Sigmoid colon (tissue), 7 donors: ENCODE data around the gene LAMB2. TPM values are rescaled to one million over a fixed set of nuclear protein-coding genes. Genes with fewer than 3 reads are reported as not detected.

Source experiments
- DNase-seq: peaks from one replicate; pipeline ENCODE4 v3.0.0-alpha.2; 2019
- H3K27ac ChIP-seq, 4 donors: fragments of 200-600 bp; sonication (generic); one replicate each; pipeline ENCODE4 v1.5.1; 2016 to 2019; ENCODE audit warnings: mild to moderate bottlenecking in 1 of 4
- H3K27me3 ChIP-seq, 3 donors: fragments of 200-600 bp; sonication (generic); one replicate each; pipeline ENCODE4 v1.5.1; 2019; ENCODE audit warnings: mild to moderate bottlenecking in 1 of 3
- H3K36me3 ChIP-seq, 4 donors: fragments of 200-600 bp; sonication (generic); one replicate each; pipeline ENCODE4 v1.5.1; 2016 to 2019
- H3K4me1 ChIP-seq, 4 donors: fragments of 200-600 bp; sonication (generic); one replicate each; pipeline ENCODE4 v1.5.1; 2017 to 2019
- H3K4me3 ChIP-seq, 4 donors: fragments of 200-600 bp; sonication (generic); one replicate each; pipeline ENCODE4 v1.5.1; 2017 to 2019; ENCODE audit warnings: mild to moderate bottlenecking in 2 of 4, moderate library complexity in 1 of 4
- H3K9me3 ChIP-seq, 4 donors: fragments of 200-600 bp in 3 of 4; sonication (generic) in 3 of 4; one replicate each; pipeline versions ENCODE4 v1.5.1 to v1.6.1; 2013 to 2019
- CTCF ChIP-seq, 4 experiments: fragments of 450-650 bp in 3 of 4; fragments of 200-600 bp in 1 of 4; IDR thresholded peaks; one replicate each; pipeline ENCODE4 v1.5.1; 2016 to 2019; ENCODE audit warnings: antibody characterized with exemption in 4 of 4, mild to moderate bottlenecking in 3 of 4, moderate library complexity in 2 of 4
- EP300 ChIP-seq, 4 donors: sonication (generic); formaldehyde crosslinking; IDR thresholded peaks; one replicate each; pipeline ENCODE4 v1.6.1; 2017; ENCODE audit warnings: antibody characterized with exemption in 4 of 4
- POLR2A ChIP-seq, 2 donors: fragments of 450-650 bp; IDR thresholded peaks; one replicate each; pipeline ENCODE4 v1.6.1; 2016; ENCODE audit warnings: antibody characterized with exemption in 2 of 2, mild to moderate bottlenecking in 2 of 2, moderate library complexity in 2 of 2
- POLR2AphosphoS5 ChIP-seq, 4 donors: sonication (generic); formaldehyde crosslinking; IDR thresholded peaks; one replicate each; pipeline ENCODE4 v1.6.1; 2017; ENCODE audit warnings: antibody characterized with exemption in 4 of 4
- WGBS, 2 donors: extraction: QIAGEN DNeasy Blood & Tissue Kit; methylation state at CpG; one replicate each; pipeline ENCODE4 v1.1.7; 2013; 5-methylcytosine and 5-hydroxymethylcytosine counted together
- intact Hi-C: fragments of 100-400 bp; cut with DNase I; formaldehyde crosslinking; loops from one replicate; pipeline ENCODE4 v1.15.1; 2023
- polyA plus RNA-seq, 3 donors: library from polyadenylated mRNA; stranded (reverse); fragments of 200-250 nt; gene quantifications; one replicate each; pipeline ENCODE4 v1.2.3, GENCODE V29; 2013
- total RNA-seq, 4 donors: library from RNA; depleted of rRNA; stranded (reverse); fragments of >200 nt; gene quantifications; one replicate each; pipeline ENCODE4 v1.1.0, GENCODE V29; 2016
- donor health status: healthy with polysubstance abuse.
- donor health status: Bipolar disorder and iron deficiency.
- donor health status: healthy.

LAMB2 gene
- total and polyA plus RNA-seq, 7 donors = 10.2 to 612 (median 252) TPM

DNA sequence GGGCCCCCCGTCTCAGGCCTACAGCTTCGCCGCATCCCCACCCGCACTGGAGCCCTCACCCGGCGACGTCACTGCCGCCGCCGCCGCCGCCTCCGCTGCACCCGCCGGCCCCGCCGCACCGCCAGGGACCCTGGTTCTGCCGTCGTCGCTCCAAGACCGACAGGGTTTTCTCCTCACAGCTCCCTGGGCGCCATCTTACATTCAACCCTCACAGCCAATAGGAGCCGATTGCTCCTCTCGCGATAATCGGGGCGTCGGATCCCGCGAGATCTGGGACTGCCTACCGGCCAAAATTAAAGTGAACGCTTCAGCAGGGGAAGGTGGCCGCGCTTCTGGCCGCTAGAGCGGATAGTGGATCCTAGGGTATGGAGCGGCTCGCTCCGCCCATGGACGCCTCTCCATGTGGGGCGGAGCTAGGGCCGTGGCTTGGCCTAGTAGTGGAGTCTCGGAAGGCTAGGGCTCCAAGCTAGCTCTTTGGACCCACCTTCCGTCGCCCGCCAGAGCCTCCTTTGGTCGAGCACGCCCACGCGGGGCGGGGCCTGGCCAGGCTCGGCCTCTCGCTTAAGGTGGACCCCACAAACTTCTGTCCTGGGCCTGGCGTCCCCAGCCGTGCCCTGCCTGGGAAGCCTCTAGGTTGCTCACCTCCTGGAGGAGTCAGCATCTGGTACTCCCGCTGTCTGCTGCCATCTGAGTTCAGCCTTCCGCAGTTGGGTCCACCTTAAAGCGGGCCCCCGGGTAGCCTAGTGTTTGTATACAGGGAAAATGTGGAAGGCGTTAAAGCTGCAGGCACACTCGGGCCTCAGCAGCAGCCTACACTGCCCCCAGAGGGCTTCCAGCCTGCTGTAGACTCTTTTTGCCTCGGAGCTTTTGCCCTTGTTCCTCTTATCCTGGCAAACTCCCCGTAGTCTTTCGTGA lies 38.7 kb downstream of the LAMB2 start, which contains the start of gene QRICH1:
Gene QRICH1, minus strand, starts transcription at position 219 of the 915 bp plus-strand sequence. CDS start 17,054 bp downstream, outside the sequence.
- intact Hi-C loops = loop anchor here (1.0 to 5.0 kb wide), 5 partner anchors 27 to 318 kb away; partner anchors contain the start of genes LAMB2, NDUFAF3, TCTA and USP19
- H3K4me1 ChIP-seq = peaks cover 0 to 48% (median 47%) of the 10 kb centered on the region in 4 donors
- WGBS, 2 donors = 0 to 1% methylated on average over 65 of the region's 65 CpGs

DNA sequence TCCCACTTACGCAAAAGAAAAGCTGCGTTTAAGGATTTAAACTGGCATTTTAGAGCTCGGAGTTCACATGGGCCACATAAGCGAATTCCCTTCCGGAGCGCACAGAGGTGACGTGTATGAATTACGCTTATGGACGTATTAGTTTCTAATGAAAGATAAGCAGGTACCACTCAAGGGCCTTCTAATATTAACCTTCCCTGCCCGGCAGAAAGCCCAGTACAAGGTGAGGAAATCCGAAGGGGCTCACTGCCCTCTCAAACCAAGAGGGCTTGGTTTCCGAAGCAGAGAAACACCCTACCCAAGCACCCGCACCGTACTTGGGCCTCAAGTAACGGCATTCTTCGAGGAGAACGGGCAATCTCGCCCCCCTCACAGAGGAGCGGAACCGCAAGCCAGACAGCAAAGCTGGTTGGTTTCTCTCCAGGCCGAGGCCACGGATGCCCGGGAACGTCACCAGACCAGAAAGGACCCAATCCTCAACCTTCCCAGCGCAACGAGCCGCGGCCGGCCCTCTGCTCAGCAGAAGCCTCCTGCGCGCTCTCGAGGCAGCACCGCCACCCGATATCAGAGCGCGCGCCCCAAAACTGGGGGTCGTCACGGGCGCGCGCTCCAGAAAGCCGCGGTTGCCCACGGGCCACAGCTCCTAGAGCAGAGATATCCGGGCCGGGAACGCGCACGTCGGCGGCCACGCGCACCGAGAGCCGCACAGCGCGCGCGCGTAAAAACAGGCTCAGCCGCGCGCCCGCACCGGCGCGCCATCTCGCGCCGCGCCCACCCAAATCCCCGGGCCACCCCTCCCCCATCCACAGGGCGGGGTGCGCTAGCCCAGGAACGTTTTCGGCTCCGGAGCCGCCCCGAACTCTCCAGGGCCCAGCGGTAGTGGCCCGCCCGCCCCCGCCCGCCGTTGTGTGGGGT lies 39.7 kb downstream of the LAMB2 start:
- peaks cover 0 to 52% (median 50%) of the 10 kb centered on the region in 4 donors for H3K4me1 ChIP-seq

More for the DNA sequence above, 38.7 kb downstream of the LAMB2 start, which contains the start of gene QRICH1:
- peak; percentile 99 for DNase-seq
- Histone ChIP-seq H3K27ac (peak within 1 kb of the TSS; percentile 86 to 100 (median 96)), H3K27me3 (no peaks in the 10 kb centered on the region), H3K9me3 (no peaks in the 10 kb centered on the region), H3K36me3 (peaks cover 8 to 52% (median 17%) of the 10 kb centered on the region in 4 donors), H3K4me3 (peak within 1 kb of the TSS; percentile 57 to 100 (median 98))
- peak in 3 of 4 experiments; percentile 33 to 51 (median 37) for TF ChIP-seq CTCF (IDR thresholded peaks at IDR 0.05)
- TF ChIP-seq POLR2AphosphoS5 (IDR thresholded peaks at IDR 0.05) = peak in 3 of 4 donors; percentile 63 to 82 (median 80)
- TF ChIP-seq POLR2A (IDR thresholded peaks at IDR 0.05) = peak; percentile 53 to 69
- no peak for TF ChIP-seq EP300 (IDR thresholded peaks at IDR 0.05)

GRCh38 chr3:49081429-49081828 lies 51.4 kb downstream of the LAMB2 start:
- intact Hi-C loops = no loop called here
- TF ChIP-seq EP300 (IDR thresholded peaks at IDR 0.05) (no peak), POLR2A (IDR thresholded peaks at IDR 0.05) (no peak), POLR2AphosphoS5 (IDR thresholded peaks at IDR 0.05) (no peak), CTCF (IDR thresholded peaks at IDR 0.05) (no peak)
- no peak overlapping the region for H3K27ac ChIP-seq
- peaks cover under 1 to 23% (median 4%) of the 10 kb centered on the region in 4 donors for H3K36me3 ChIP-seq
- H3K9me3 ChIP-seq = no peaks in the 10 kb centered on the region
- H3K4me3 ChIP-seq = no peak overlapping the region
- H3K27me3 ChIP-seq = no peaks in the 10 kb centered on the region
- DNase-seq = no peak
- H3K4me1 ChIP-seq = peaks cover 0 to 3% (median 0%) of the 10 kb centered on the region in 4 donors
- WGBS, 2 donors = 84 to 95% methylated on average over 8 of the region's 8 CpGs

More for the DNA sequence above, 39.7 kb downstream of the LAMB2 start:
- no peaks in the 10 kb centered on the region for H3K9me3 ChIP-seq
- peak overlapping the region; percentile 57 to 100 (median 98) for H3K4me3 ChIP-seq
- H3K27ac ChIP-seq = peak overlapping the region; percentile 86 to 100 (median 96)
- TF ChIP-seq POLR2AphosphoS5 (IDR thresholded peaks at IDR 0.05) (peak in 3 of 4 donors; percentile 12 to 47 (median 13)), CTCF (IDR thresholded peaks at IDR 0.05) (no peak)
- WGBS, 2 donors = 0% methylated on average over 86 of the region's 86 CpGs
- peaks cover 0 to 43% (median 8%) of the 10 kb centered on the region in 4 donors for H3K36me3 ChIP-seq
- no peaks in the 10 kb centered on the region for H3K27me3 ChIP-seq
- intact Hi-C loops = loop anchor here (2.0 to 5.0 kb wide), 2 partner anchors 28 to 71 kb away; partner anchors contain the start of genes NDUFAF3 and USP19
- peak; percentile 81 for DNase-seq

GRCh38 chr3:49079270-49079669 lies 53.6 kb downstream of the LAMB2 start:
- H3K36me3 ChIP-seq = peaks cover 15 to 45% (median 25%) of the 10 kb centered on the region in 4 donors
- no peaks in the 10 kb centered on the region for H3K4me1 ChIP-seq
- DNase-seq = no peak
- no peaks in the 10 kb centered on the region for H3K9me3 ChIP-seq
- H3K27ac ChIP-seq = no peak overlapping the region
- H3K27me3 ChIP-seq = no peaks in the 10 kb centered on the region
- H3K4me3 ChIP-seq = no peak overlapping the region
- 87 to 97% methylated on average over 2 of the region's 2 CpGs for WGBS, 2 donors
- TF ChIP-seq EP300 (IDR thresholded peaks at IDR 0.05) = no peak
- TF ChIP-seq CTCF (IDR thresholded peaks at IDR 0.05) = no peak
- no peak for TF ChIP-seq POLR2AphosphoS5 (IDR thresholded peaks at IDR 0.05)
- no peak for TF ChIP-seq POLR2A (IDR thresholded peaks at IDR 0.05)
- intact Hi-C loops = no loop called here
